ENCODE results near the gene MOSPD2.

MOSPD2 gene

DNA sequence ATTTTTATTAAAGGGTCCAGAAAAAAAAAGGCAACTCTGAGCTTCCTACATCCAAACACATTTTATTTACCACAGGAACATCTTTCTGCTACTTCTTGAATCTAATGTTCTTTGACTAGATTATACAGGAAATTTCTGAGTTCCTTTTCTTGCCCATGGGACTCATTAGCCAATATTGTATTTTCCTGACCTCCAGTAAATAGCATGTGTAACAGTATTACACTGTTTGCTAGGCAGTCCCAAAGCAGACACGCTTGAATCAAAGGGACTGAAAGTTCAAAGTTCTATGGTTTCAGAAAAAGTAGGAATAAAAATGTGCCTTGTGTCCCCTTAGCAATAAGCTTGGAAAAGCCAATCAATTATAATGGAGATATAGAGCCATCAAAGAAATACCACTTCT lies 57.4 kb downstream of the MOSPD2 start:
- no peak overlapping the region for H3K18ac ChIP-seq (ENCODE audit: low read length)
- H3K14ac ChIP-seq (ENCODE audit: low read length) = no peak overlapping the region
- no peak overlapping the region for H2BK12ac ChIP-seq (ENCODE audit: low read length)
- H3K4me2 ChIP-seq (ENCODE audit: low read length) = no peak overlapping the region
- H3K27me3 ChIP-seq (ENCODE audit: insufficient read depth, low read length) = no peaks in the 10 kb centered on the region
- no peaks in the 10 kb centered on the region for H3K79me2 ChIP-seq (ENCODE audit: control insufficient read depth, insufficient read depth, low read length, poor library complexity)
- no peak overlapping the region for H2BK120ac ChIP-seq (ENCODE audit: insufficient read depth, low read length, poor library complexity)
- H2AK5ac ChIP-seq (ENCODE audit: low read length) = no peak overlapping the region
- WGBS (ENCODE audit: extremely low coverage, insufficient coverage, insufficient read length) = no CpG with 5 or more reads among the region's 1 CpG
- no peak overlapping the region for H3K23ac ChIP-seq (ENCODE audit: low read length)
- H3K9me3 ChIP-seq (ENCODE audit: insufficient read depth, low read depth, low read length) = no peaks in the 10 kb centered on the region
- no peak for DNase-seq
- no peak overlapping the region for H4K12ac ChIP-seq (ENCODE audit: low read depth, low read length)
- H3K9ac ChIP-seq (ENCODE audit: low read length) = no peak overlapping the region
- H2AFZ ChIP-seq (ENCODE audit: insufficient read depth, low read length, poor library complexity) = no peak overlapping the region
- no peak overlapping the region for H2BK5ac ChIP-seq (ENCODE audit: low read depth, low read length, poor library complexity)
- H3K27ac ChIP-seq (ENCODE audit: low read depth, low read length) = no peak overlapping the region
- no peak overlapping the region for H4K8ac ChIP-seq (ENCODE audit: low read depth, low read length)
- H4K91ac ChIP-seq (ENCODE audit: low read depth, low read length) = no peak overlapping the region
- H3K36me3 ChIP-seq (ENCODE audit: control insufficient read depth in 1 of 2, insufficient read depth in 2 of 2, low read length in 2 of 2) = no peaks in the 10 kb centered on the region
- H3K4me3 ChIP-seq (ENCODE audit: low read depth, low read length) = no peak overlapping the region
- H3K4ac ChIP-seq (ENCODE audit: low read depth, low read length) = no peak overlapping the region
- H3K79me1 ChIP-seq (ENCODE audit: low read length) = no peaks in the 10 kb centered on the region
- no peaks in the 10 kb centered on the region for H3K4me1 ChIP-seq (ENCODE audit: control insufficient read depth in 1 of 2, insufficient read depth in 2 of 2, low read length in 2 of 2)

DNA sequence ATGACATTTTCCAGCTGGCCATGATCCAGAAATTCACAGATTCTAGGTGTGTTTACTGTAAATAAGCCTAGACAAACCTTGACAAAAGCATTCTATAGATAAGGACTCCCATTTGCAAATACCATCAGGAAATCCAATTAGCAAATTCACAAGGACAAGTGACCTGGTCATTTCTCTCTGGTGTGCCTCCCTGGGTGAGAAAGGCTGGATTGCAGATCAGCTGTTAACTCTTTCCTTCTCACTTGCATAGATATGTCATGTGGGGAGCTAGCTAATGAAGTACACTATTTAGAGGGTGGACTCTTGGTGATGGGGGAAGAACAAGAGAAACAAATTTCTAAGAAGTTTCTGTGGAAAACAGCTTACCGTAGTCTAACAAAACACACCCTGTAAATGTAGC lies 58.9 kb downstream of the MOSPD2 start:
- Histone ChIP-seq H2BK120ac (ENCODE audit: insufficient read depth, low read length, poor library complexity) (no peak overlapping the region), H3K36me3 (ENCODE audit: control insufficient read depth in 1 of 2, insufficient read depth in 2 of 2, low read length in 2 of 2) (no peaks in the 10 kb centered on the region), H3K23ac (ENCODE audit: low read length) (no peak overlapping the region), H3K27ac (ENCODE audit: low read depth, low read length) (no peak overlapping the region), H3K4ac (ENCODE audit: low read depth, low read length) (no peak overlapping the region), H3K4me1 (ENCODE audit: control insufficient read depth in 1 of 2, insufficient read depth in 2 of 2, low read length in 2 of 2) (no peaks in the 10 kb centered on the region), H2BK5ac (ENCODE audit: low read depth, low read length, poor library complexity) (no peak overlapping the region), H2AFZ (ENCODE audit: insufficient read depth, low read length, poor library complexity) (no peak overlapping the region), H2BK12ac (ENCODE audit: low read length) (no peak overlapping the region), H3K79me1 (ENCODE audit: low read length) (no peaks in the 10 kb centered on the region), H3K9ac (ENCODE audit: low read length) (no peak overlapping the region), H4K91ac (ENCODE audit: low read depth, low read length) (no peak overlapping the region), H3K4me3 (ENCODE audit: low read depth, low read length) (no peak overlapping the region), H3K27me3 (ENCODE audit: insufficient read depth, low read length) (no peaks in the 10 kb centered on the region), H3K14ac (ENCODE audit: low read length) (no peak overlapping the region), H4K8ac (ENCODE audit: low read depth, low read length) (no peak overlapping the region), H3K9me3 (ENCODE audit: insufficient read depth, low read depth, low read length) (no peaks in the 10 kb centered on the region), H3K4me2 (ENCODE audit: low read length) (no peak overlapping the region), H3K18ac (ENCODE audit: low read length) (no peak overlapping the region), H3K79me2 (ENCODE audit: control insufficient read depth, insufficient read depth, low read length, poor library complexity) (no peaks in the 10 kb centered on the region), H2AK5ac (ENCODE audit: low read length) (no peak overlapping the region), H4K12ac (ENCODE audit: low read depth, low read length) (no peak overlapping the region)
- no CpG with 5 or more reads among the region's 1 CpG for WGBS (ENCODE audit: extremely low coverage, insufficient coverage, insufficient read length)
- DNase-seq = no peak

DNA sequence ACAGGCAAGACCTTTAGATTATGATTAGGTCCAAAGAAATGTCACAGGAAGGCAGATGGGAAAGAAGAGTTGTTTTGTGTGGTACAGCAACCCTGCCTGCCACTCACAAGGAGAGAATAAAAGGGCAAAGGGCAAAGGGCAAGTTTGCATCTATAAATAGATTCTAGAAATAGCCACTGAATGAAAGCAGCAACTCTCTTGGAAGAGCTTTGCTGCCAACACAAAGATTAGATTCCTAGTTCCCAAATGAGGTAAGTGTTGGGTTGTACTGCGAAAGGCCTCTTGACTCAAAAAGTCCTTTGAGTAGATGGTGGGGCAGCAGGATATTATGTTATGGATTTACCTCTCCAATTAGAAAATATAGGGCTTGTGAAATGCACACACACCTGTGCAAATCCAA lies 61.2 kb downstream of the MOSPD2 start:
- no peaks in the 10 kb centered on the region for H3K36me3 ChIP-seq (ENCODE audit: control insufficient read depth in 1 of 2, insufficient read depth in 2 of 2, low read length in 2 of 2)
- H2AK5ac ChIP-seq (ENCODE audit: low read length) = no peak overlapping the region
- H4K91ac ChIP-seq (ENCODE audit: low read depth, low read length) = no peak overlapping the region
- H3K14ac ChIP-seq (ENCODE audit: low read length) = no peak overlapping the region
- H3K79me2 ChIP-seq (ENCODE audit: control insufficient read depth, insufficient read depth, low read length, poor library complexity) = no peaks in the 10 kb centered on the region
- H3K4me2 ChIP-seq (ENCODE audit: low read length) = no peak overlapping the region
- H3K18ac ChIP-seq (ENCODE audit: low read length) = no peak overlapping the region
- no peaks in the 10 kb centered on the region for H3K4me1 ChIP-seq (ENCODE audit: control insufficient read depth in 1 of 2, insufficient read depth in 2 of 2, low read length in 2 of 2)
- H3K23ac ChIP-seq (ENCODE audit: low read length) = no peak overlapping the region
- no peak for DNase-seq
- no peak overlapping the region for H2AFZ ChIP-seq (ENCODE audit: insufficient read depth, low read length, poor library complexity)
- H3K9me3 ChIP-seq (ENCODE audit: insufficient read depth, low read depth, low read length) = no peaks in the 10 kb centered on the region
- H3K27ac ChIP-seq (ENCODE audit: low read depth, low read length) = no peak overlapping the region
- H2BK120ac ChIP-seq (ENCODE audit: insufficient read depth, low read length, poor library complexity) = no peak overlapping the region
- H2BK5ac ChIP-seq (ENCODE audit: low read depth, low read length, poor library complexity) = no peak overlapping the region
- no peak overlapping the region for H4K8ac ChIP-seq (ENCODE audit: low read depth, low read length)
- H3K4ac ChIP-seq (ENCODE audit: low read depth, low read length) = no peak overlapping the region
- no peak overlapping the region for H3K4me3 ChIP-seq (ENCODE audit: low read depth, low read length)
- no peaks in the 10 kb centered on the region for H3K79me1 ChIP-seq (ENCODE audit: low read length)
- H2BK12ac ChIP-seq (ENCODE audit: low read length) = no peak overlapping the region
- H3K9ac ChIP-seq (ENCODE audit: low read length) = no peak overlapping the region
- no CpG with 5 or more reads among the region's 1 CpG for WGBS (ENCODE audit: extremely low coverage, insufficient coverage, insufficient read length)
- H4K12ac ChIP-seq (ENCODE audit: low read depth, low read length) = no peak overlapping the region
- no peaks in the 10 kb centered on the region for H3K27me3 ChIP-seq (ENCODE audit: insufficient read depth, low read length)

DNA sequence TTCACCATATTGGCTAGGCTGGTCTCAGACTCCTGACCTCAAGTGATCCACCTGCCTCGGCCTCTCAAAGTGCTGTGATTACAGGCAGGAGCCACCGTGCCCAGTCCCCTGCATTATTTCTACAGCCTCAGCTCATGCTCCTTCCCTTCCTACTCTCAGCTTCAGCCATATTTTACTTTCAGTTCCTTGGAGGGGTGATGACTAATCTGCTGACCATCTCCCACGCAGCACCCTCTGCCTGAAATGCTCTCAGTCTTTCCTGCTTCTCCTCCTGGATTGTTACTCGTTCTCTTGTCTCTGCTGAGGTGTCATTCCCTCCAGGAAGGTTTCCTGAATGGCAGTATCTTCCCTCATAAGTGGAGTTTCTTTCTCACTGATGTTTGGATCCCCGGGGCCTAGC lies 63.3 kb downstream of the MOSPD2 start:
- peak; percentile 4 to 27 for DNase-seq
- WGBS (ENCODE audit: extremely low coverage, insufficient coverage, insufficient read length) = no CpG with 5 or more reads among the region's 5 CpGs
- no peak overlapping the region for H2BK5ac ChIP-seq (ENCODE audit: low read depth, low read length, poor library complexity)
- H4K91ac ChIP-seq (ENCODE audit: low read depth, low read length) = no peak overlapping the region
- H4K8ac ChIP-seq (ENCODE audit: low read depth, low read length) = no peak overlapping the region
- no peak overlapping the region for H2AFZ ChIP-seq (ENCODE audit: insufficient read depth, low read length, poor library complexity)
- H3K4ac ChIP-seq (ENCODE audit: low read depth, low read length) = no peak overlapping the region
- H3K14ac ChIP-seq (ENCODE audit: low read length) = no peak overlapping the region
- peaks cover 0 to 2% of the 10 kb centered on the region in 2 experiments for H3K4me1 ChIP-seq (ENCODE audit: control insufficient read depth in 1 of 2, insufficient read depth in 2 of 2, low read length in 2 of 2)
- no peaks in the 10 kb centered on the region for H3K27me3 ChIP-seq (ENCODE audit: insufficient read depth, low read length)
- H2BK120ac ChIP-seq (ENCODE audit: insufficient read depth, low read length, poor library complexity) = no peak overlapping the region
- no peaks in the 10 kb centered on the region for H3K9me3 ChIP-seq (ENCODE audit: insufficient read depth, low read depth, low read length)
- H3K9ac ChIP-seq (ENCODE audit: low read length) = no peak overlapping the region
- no peak overlapping the region for H3K4me2 ChIP-seq (ENCODE audit: low read length)
- H3K18ac ChIP-seq (ENCODE audit: low read length) = no peak overlapping the region
- no peak overlapping the region for H3K27ac ChIP-seq (ENCODE audit: low read depth, low read length)
- H3K4me3 ChIP-seq (ENCODE audit: low read depth, low read length) = no peak overlapping the region
- H3K79me1 ChIP-seq (ENCODE audit: low read length) = no peaks in the 10 kb centered on the region
- H4K12ac ChIP-seq (ENCODE audit: low read depth, low read length) = no peak overlapping the region
- H3K36me3 ChIP-seq (ENCODE audit: control insufficient read depth in 1 of 2, insufficient read depth in 2 of 2, low read length in 2 of 2) = no peaks in the 10 kb centered on the region
- H2BK12ac ChIP-seq (ENCODE audit: low read length) = no peak overlapping the region
- no peak overlapping the region for H2AK5ac ChIP-seq (ENCODE audit: low read length)
- H3K79me2 ChIP-seq (ENCODE audit: control insufficient read depth, insufficient read depth, low read length, poor library complexity) = no peaks in the 10 kb centered on the region
- H3K23ac ChIP-seq (ENCODE audit: low read length) = no peak overlapping the region
